HG02623 (cell line): ENCODE data around the gene GLIS2.

Experiments
- ATAC-seq: cut with Tn5 transposase; IDR thresholded peaks from one replicate; pipeline ENCODE4 v1.9.1; 2021; ENCODE audit warnings: moderate library complexity; ENCODE audit not compliant: unreplicated experiment

GLIS2 gene

GRCh38 chr16:4350365-4350786 lies 34.5 kb downstream of the GLIS2 start:
- ATAC-seq: no peak

- ATAC-seq: peak; percentile 88
Measured at GRCh38 chr16:4350787-4351659, 35.2 kb downstream of the GLIS2 start, which contains the start of gene PAM16. Gene PAM16 (minus strand): TSS chr16:4351321. CDS start chr16:4351234, 87 bp downstream.

- ATAC-seq: no peak
Measured at GRCh38 chr16:4351880-4352279, 36.0 kb downstream of the GLIS2 start.

GRCh38 chr16:4352843-4353242 lies 37.0 kb downstream of the GLIS2 start:
- no peak for ATAC-seq

- ATAC-seq: no peak
Measured at GRCh38 chr16:4353675-4354074, 37.8 kb downstream of the GLIS2 start.

- no peak for ATAC-seq
Measured at GRCh38 chr16:4354512-4355409, 38.9 kb downstream of the GLIS2 start.

GRCh38 chr16:4356820-4357219 lies 41.0 kb downstream of the GLIS2 start:
- ATAC-seq: no peak

GRCh38 chr16:4358236-4358635 lies 42.4 kb downstream of the GLIS2 start:
- no peak for ATAC-seq

- ATAC-seq: no peak
Measured at GRCh38 chr16:4358831-4359561, 43.1 kb downstream of the GLIS2 start.

- no peak for ATAC-seq
Measured at GRCh38 chr16:4359914-4360313, 44.0 kb downstream of the GLIS2 start.

GRCh38 chr16:4360538-4361021 lies 44.7 kb downstream of the GLIS2 start:
- ATAC-seq: no peak

GRCh38 chr16:4361033-4361943 lies 45.4 kb downstream of the GLIS2 start:
- ATAC-seq: no peak

- ATAC-seq: no peak
Measured at GRCh38 chr16:4361944-4362311, 46.1 kb downstream of the GLIS2 start.

- no peak for ATAC-seq
Measured at GRCh38 chr16:4362476-4363135, 46.7 kb downstream of the GLIS2 start.

GRCh38 chr16:4364196-4365013 lies 48.5 kb downstream of the GLIS2 start:
- no peak for ATAC-seq

GRCh38 chr16:4365014-4365406 lies 49.1 kb downstream of the GLIS2 start:
- ATAC-seq: no peak

GRCh38 chr16:4365615-4366014 lies 49.7 kb downstream of the GLIS2 start:
- ATAC-seq: no peak

- ATAC-seq: no peak
Measured at GRCh38 chr16:4366016-4366415, 50.1 kb downstream of the GLIS2 start.
